Stomach (tissue), 4 donors: ENCODE results near the gene GPR148.
"Not testable (repeated sequence)": the region's sequence is repeated elsewhere in the genome, so short reads cannot be mapped to it uniquely, and the experiment has no call there.

Source experiments
- CTCF ChIP-seq, 7 experiments: fragments of 450-650 bp in 4 of 7; fragments of 200-600 bp in 3 of 7; sonication (generic) in 3 of 7; IDR thresholded peaks; one replicate each; pipeline ENCODE4 v1.5.1; 2016 to 2019; ENCODE audit warnings: antibody characterized with exemption in 7 of 7, control low read depth in 2 of 7, mild to moderate bottlenecking in 1 of 7
- POLR2A ChIP-seq, 4 donors: fragments of 450-650 bp; IDR thresholded peaks; one replicate each; pipeline ENCODE4 v1.6.1; 2016; ENCODE audit warnings: antibody characterized with exemption in 4 of 4, control low read depth in 2 of 4, mild to moderate bottlenecking in 1 of 4, moderate library complexity in 1 of 4

- TF ChIP-seq CTCF, POLR2A (IDR thresholded peaks at IDR 0.05): not testable (repeated sequence)
Observed at GRCh38 chr2:130692041-130692770, 36.7 kb upstream of the GPR148 start.
